ENCODE data around the gene HIC1.

HIC1 gene

DNA sequence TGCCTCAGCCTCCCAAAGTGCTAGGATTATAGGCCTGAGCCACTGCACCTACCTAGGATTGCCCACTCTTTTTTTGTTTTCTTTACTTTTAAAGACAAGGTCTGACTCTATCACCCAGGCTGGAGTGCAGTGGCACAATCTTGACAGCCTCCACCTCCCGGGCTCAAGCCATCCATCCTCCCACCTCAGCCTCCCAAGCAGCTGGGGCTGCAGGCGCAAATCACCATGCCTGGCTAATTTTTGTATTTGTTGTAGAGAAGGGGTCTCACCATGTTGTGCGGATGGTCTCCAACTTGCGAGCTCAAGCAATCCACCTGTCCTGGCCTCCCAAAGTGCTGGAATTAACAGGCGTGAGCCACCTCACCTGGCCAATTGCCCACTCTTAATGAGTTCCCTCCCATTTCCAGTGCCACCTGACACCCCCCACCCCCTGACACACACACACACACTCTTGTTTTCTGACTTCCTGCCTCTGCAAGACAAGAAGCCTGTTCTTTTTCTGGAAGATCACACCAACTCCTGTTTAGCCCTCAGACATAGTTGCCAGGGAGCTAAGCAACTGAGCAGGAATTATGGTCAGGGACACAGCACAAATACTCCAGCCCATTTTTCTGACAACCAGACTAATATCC, 10.5 kb upstream of the HIC1 start:
- H3K14ac ChIP-seq (ENCODE audit: low read length in 2 of 2) = no peak overlapping the region
- H2AFZ ChIP-seq (ENCODE audit: low read depth, low read length) = no peak overlapping the region
- H3K4me2 ChIP-seq (ENCODE audit: low read length, poor library complexity, severe bottlenecking) = no peak overlapping the region
- over 99% methylated on average over 4 of the region's 5 CpGs for WGBS
- no peak overlapping the region for H3K18ac ChIP-seq (ENCODE audit: low read depth in 1 of 2, low read length in 2 of 2)
- H2BK12ac ChIP-seq (ENCODE audit: low read length in 2 of 2) = no peak overlapping the region
- H3K4ac ChIP-seq (ENCODE audit: low read depth in 1 of 2, low read length in 2 of 2) = no peak overlapping the region
- H3K4me3 ChIP-seq (ENCODE audit: insufficient read depth in 1 of 2, low read depth in 1 of 2, low read length in 2 of 2) = no peak overlapping the region
- H2AK5ac ChIP-seq (ENCODE audit: low read length, severe bottlenecking) = no peak overlapping the region
- H2BK120ac ChIP-seq (ENCODE audit: low read depth, low read length) = no peak overlapping the region
- H3K36me3 ChIP-seq (ENCODE audit: control insufficient read depth in 1 of 2, insufficient read depth in 2 of 2, low read depth in 1 of 2, low read length in 2 of 2) = peaks cover 32 to 33% of the 10 kb centered on the region in 2 experiments
- peaks cover 21% of the 10 kb centered on the region for H3K79me1 ChIP-seq (replicated peaks; ENCODE audit: low read length, poor library complexity, severe bottlenecking)
- H3K27me3 ChIP-seq (ENCODE audit: control insufficient read depth in 1 of 2, insufficient read depth in 1 of 2, low read length in 2 of 2) = no peaks in the 10 kb centered on the region
- H3K9ac ChIP-seq (ENCODE audit: low read length) = peak overlapping the region; percentile 91
- H3K23ac ChIP-seq (ENCODE audit: low read length in 2 of 2) = no peak overlapping the region
- no peak overlapping the region for H3K27ac ChIP-seq (ENCODE audit: low read length, poor library complexity, severe bottlenecking)
- no peak for DNase-seq
- H2BK15ac ChIP-seq (ENCODE audit: low read depth, poor library complexity, severe bottlenecking) = no peak overlapping the region
- H2BK5ac ChIP-seq (ENCODE audit: low read depth, low read length, poor library complexity, severe bottlenecking) = no peak overlapping the region
- no peak overlapping the region for H4K8ac ChIP-seq (ENCODE audit: low read length)
- peaks cover 26% of the 10 kb centered on the region for H3K4me1 ChIP-seq (ENCODE audit: control insufficient read depth, insufficient read depth, low read depth, low read length)
- H4K91ac ChIP-seq (ENCODE audit: low read length) = no peak overlapping the region
- H3K9me3 ChIP-seq (ENCODE audit: control insufficient read depth, low read length) = no peaks in the 10 kb centered on the region

DNA sequence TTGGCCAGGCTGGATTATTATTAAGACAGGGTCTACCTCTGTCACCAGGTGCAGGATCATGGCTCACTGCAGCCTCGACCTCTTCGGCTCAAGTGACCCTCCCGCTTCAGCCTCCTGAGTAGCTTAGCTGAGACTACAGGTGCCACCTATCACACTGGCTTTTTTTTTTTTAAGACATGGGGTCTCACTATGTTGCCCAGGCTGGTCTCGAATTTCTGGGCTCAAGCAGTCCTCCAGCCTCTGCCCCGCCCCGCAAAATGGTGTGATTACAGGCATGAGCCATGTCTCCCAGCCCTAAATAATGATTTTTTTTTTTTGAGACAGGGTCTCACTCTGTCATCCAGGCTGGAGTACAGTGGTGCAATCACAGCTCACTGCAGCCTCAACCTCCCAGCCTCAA, 7.3 kb upstream of the HIC1 start:
- WGBS = 91% methylated on average over 6 of the region's 6 CpGs

DNA sequence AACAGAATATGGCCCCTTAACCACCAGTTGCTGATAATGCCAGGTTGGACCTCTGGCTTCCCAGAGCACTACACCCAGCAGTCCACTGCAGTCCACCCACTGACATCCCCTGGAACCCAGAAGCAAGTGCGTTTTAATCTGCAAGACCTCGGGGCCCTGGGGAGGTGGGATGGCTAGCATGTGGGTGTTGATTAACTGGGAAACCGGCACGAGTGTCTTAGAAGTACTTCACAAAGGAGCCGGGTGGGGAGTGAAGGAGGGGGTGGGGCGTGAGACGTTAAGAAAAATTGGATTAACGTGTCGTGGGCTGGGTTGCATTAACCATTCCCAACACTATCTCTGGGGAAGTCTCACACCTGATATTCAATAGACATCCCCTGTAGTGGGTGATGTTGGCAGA, 6.1 kb upstream of the HIC1 start:
- H3K4me2 ChIP-seq (ENCODE audit: low read length, poor library complexity, severe bottlenecking) = peak overlapping the region; percentile 84
- H2BK15ac ChIP-seq (ENCODE audit: low read depth, poor library complexity, severe bottlenecking) = no peak overlapping the region
- 13% methylated on average over 4 of the region's 9 CpGs for WGBS
- H2BK120ac ChIP-seq (ENCODE audit: low read depth, low read length) = no peak overlapping the region
- no peaks in the 10 kb centered on the region for H3K9me3 ChIP-seq (ENCODE audit: control insufficient read depth, low read length)
- H2BK12ac ChIP-seq (ENCODE audit: low read length in 2 of 2) = no peak overlapping the region
- H3K4me1 ChIP-seq (ENCODE audit: control insufficient read depth, insufficient read depth, low read depth, low read length) = peaks cover 32% of the 10 kb centered on the region
- peaks cover 13% of the 10 kb centered on the region for H3K79me1 ChIP-seq (replicated peaks; ENCODE audit: low read length, poor library complexity, severe bottlenecking)
- peak overlapping the region in 1 of 2 experiments; percentile 85 for H3K4me3 ChIP-seq (ENCODE audit: insufficient read depth in 1 of 2, low read depth in 1 of 2, low read length in 2 of 2)
- no peak overlapping the region for H2BK5ac ChIP-seq (ENCODE audit: low read depth, low read length, poor library complexity, severe bottlenecking)
- H3K14ac ChIP-seq (ENCODE audit: low read length in 2 of 2) = no peak overlapping the region
- no peak overlapping the region for H4K91ac ChIP-seq (ENCODE audit: low read length)
- H3K4ac ChIP-seq (ENCODE audit: low read depth in 1 of 2, low read length in 2 of 2) = no peak overlapping the region
- no peak overlapping the region for H4K8ac ChIP-seq (ENCODE audit: low read length)
- H3K27me3 ChIP-seq (ENCODE audit: control insufficient read depth in 1 of 2, insufficient read depth in 1 of 2, low read length in 2 of 2) = no peaks in the 10 kb centered on the region
- H3K36me3 ChIP-seq (ENCODE audit: control insufficient read depth in 1 of 2, insufficient read depth in 2 of 2, low read depth in 1 of 2, low read length in 2 of 2) = peaks cover 8 to 10% of the 10 kb centered on the region in 2 experiments
- H3K23ac ChIP-seq (ENCODE audit: low read length in 2 of 2) = no peak overlapping the region
- no peak for DNase-seq
- peak overlapping the region; percentile 98 for H3K9ac ChIP-seq (ENCODE audit: low read length)
- no peak overlapping the region for H2AFZ ChIP-seq (ENCODE audit: low read depth, low read length)
- H3K27ac ChIP-seq (ENCODE audit: low read length, poor library complexity, severe bottlenecking) = no peak overlapping the region
- no peak overlapping the region for H2AK5ac ChIP-seq (ENCODE audit: low read length, severe bottlenecking)
- H3K18ac ChIP-seq (ENCODE audit: low read depth in 1 of 2, low read length in 2 of 2) = no peak overlapping the region

More for the DNA sequence above, 7.3 kb upstream of the HIC1 start:
- no peak overlapping the region for H3K4ac ChIP-seq (ENCODE audit: low read depth in 1 of 2, low read length in 2 of 2)
- H4K8ac ChIP-seq (ENCODE audit: low read length) = no peak overlapping the region
- H3K9me3 ChIP-seq (ENCODE audit: control insufficient read depth, low read length) = no peaks in the 10 kb centered on the region
- H2BK120ac ChIP-seq (ENCODE audit: low read depth, low read length) = no peak overlapping the region
- H2AFZ ChIP-seq (ENCODE audit: low read depth, low read length) = no peak overlapping the region
- no peak overlapping the region for H2BK12ac ChIP-seq (ENCODE audit: low read length in 2 of 2)
- H3K4me3 ChIP-seq (ENCODE audit: insufficient read depth in 1 of 2, low read depth in 1 of 2, low read length in 2 of 2) = no peak overlapping the region
- no peak overlapping the region for H3K14ac ChIP-seq (ENCODE audit: low read length in 2 of 2)
- no peak overlapping the region for H2BK15ac ChIP-seq (ENCODE audit: low read depth, poor library complexity, severe bottlenecking)
- no peaks in the 10 kb centered on the region for H3K27me3 ChIP-seq (ENCODE audit: control insufficient read depth in 1 of 2, insufficient read depth in 1 of 2, low read length in 2 of 2)
- H3K4me2 ChIP-seq (ENCODE audit: low read length, poor library complexity, severe bottlenecking) = no peak overlapping the region
- H3K27ac ChIP-seq (ENCODE audit: low read length, poor library complexity, severe bottlenecking) = no peak overlapping the region
- no peak overlapping the region for H3K9ac ChIP-seq (ENCODE audit: low read length)
- H3K18ac ChIP-seq (ENCODE audit: low read depth in 1 of 2, low read length in 2 of 2) = no peak overlapping the region
- H3K4me1 ChIP-seq (ENCODE audit: control insufficient read depth, insufficient read depth, low read depth, low read length) = peaks cover 36% of the 10 kb centered on the region
- H3K23ac ChIP-seq (ENCODE audit: low read length in 2 of 2) = no peak overlapping the region
- peaks cover 19 to 22% of the 10 kb centered on the region in 2 experiments for H3K36me3 ChIP-seq (ENCODE audit: control insufficient read depth in 1 of 2, insufficient read depth in 2 of 2, low read depth in 1 of 2, low read length in 2 of 2)
- H4K91ac ChIP-seq (ENCODE audit: low read length) = no peak overlapping the region
- H2BK5ac ChIP-seq (ENCODE audit: low read depth, low read length, poor library complexity, severe bottlenecking) = no peak overlapping the region
- H2AK5ac ChIP-seq (ENCODE audit: low read length, severe bottlenecking) = no peak overlapping the region
- no peak for DNase-seq
- peaks cover 16% of the 10 kb centered on the region for H3K79me1 ChIP-seq (replicated peaks; ENCODE audit: low read length, poor library complexity, severe bottlenecking)

GRCh38 chr17:2049333-2050299, 5.3 kb upstream of the HIC1 start:
- no peak overlapping the region for H4K91ac ChIP-seq (ENCODE audit: low read length)
- no peak overlapping the region for H3K27ac ChIP-seq (ENCODE audit: low read length, poor library complexity, severe bottlenecking)
- 8% methylated on average over 53 of the region's 104 CpGs for WGBS
- H3K4me1 ChIP-seq (ENCODE audit: control insufficient read depth, insufficient read depth, low read depth, low read length) = peaks cover 36% of the 10 kb centered on the region
- peaks cover 11% of the 10 kb centered on the region for H3K79me1 ChIP-seq (replicated peaks; ENCODE audit: low read length, poor library complexity, severe bottlenecking)
- peak overlapping the region; percentile 94 for H2AFZ ChIP-seq (ENCODE audit: low read depth, low read length)
- H2BK12ac ChIP-seq (ENCODE audit: low read length in 2 of 2) = peak overlapping the region in 1 of 2 experiments; percentile 84
- peak overlapping the region; percentile 23 for H2BK15ac ChIP-seq (ENCODE audit: low read depth, poor library complexity, severe bottlenecking)
- peak overlapping the region; percentile 98 for H3K4me2 ChIP-seq (ENCODE audit: low read length, poor library complexity, severe bottlenecking)
- H2BK5ac ChIP-seq (ENCODE audit: low read depth, low read length, poor library complexity, severe bottlenecking) = no peak overlapping the region
- no peaks in the 10 kb centered on the region for H3K9me3 ChIP-seq (ENCODE audit: control insufficient read depth, low read length)
- H3K36me3 ChIP-seq (ENCODE audit: control insufficient read depth in 1 of 2, insufficient read depth in 2 of 2, low read depth in 1 of 2, low read length in 2 of 2) = peaks cover under 1 to 2% of the 10 kb centered on the region in 2 experiments
- H3K9ac ChIP-seq (ENCODE audit: low read length) = peak overlapping the region; percentile 98
- DNase-seq = peak; percentile 79
- H3K4me3 ChIP-seq (ENCODE audit: insufficient read depth in 1 of 2, low read depth in 1 of 2, low read length in 2 of 2) = peak overlapping the region; percentile 84 to 85
- H3K14ac ChIP-seq (ENCODE audit: low read length in 2 of 2) = peak overlapping the region in 1 of 2 experiments; percentile 26
- no peak overlapping the region for H4K8ac ChIP-seq (ENCODE audit: low read length)
- no peak overlapping the region for H2AK5ac ChIP-seq (ENCODE audit: low read length, severe bottlenecking)
- peak overlapping the region in 1 of 2 experiments; percentile 93 for H3K18ac ChIP-seq (ENCODE audit: low read depth in 1 of 2, low read length in 2 of 2)
- no peak overlapping the region for H3K23ac ChIP-seq (ENCODE audit: low read length in 2 of 2)
- peak overlapping the region in 1 of 2 experiments; percentile 47 for H3K4ac ChIP-seq (ENCODE audit: low read depth in 1 of 2, low read length in 2 of 2)
- H3K27me3 ChIP-seq (ENCODE audit: control insufficient read depth in 1 of 2, insufficient read depth in 1 of 2, low read length in 2 of 2) = no peaks in the 10 kb centered on the region
- H2BK120ac ChIP-seq (ENCODE audit: low read depth, low read length) = peak overlapping the region; percentile 19

All from mesenchymal stem cell (in vitro differentiated cells and primary cell).